BE2C (cell line): ENCODE results near the gene METTL15.

Experiments
- DNase-seq: peaks from one replicate; pipeline ENCODE4 v3.0.0-alpha.2; 2020
- H3K27me3 ChIP-seq: fragments of 250-450 bp; sonication (Bioruptor Pico); 2 replicates; pipeline ENCODE4 v1.5.1; 2020; ENCODE audit warnings: mild to moderate bottlenecking
- H3K36me3 ChIP-seq: fragments of 250-450 bp; sonication (Bioruptor Pico); 2 replicates; pipeline ENCODE4 v1.5.1; 2020; ENCODE audit warnings: mild to moderate bottlenecking
- H3K4me1 ChIP-seq: fragments of 250-450 bp; sonication (Bioruptor Pico); 2 replicates; pipeline ENCODE4 v1.5.1; 2020
- H3K4me3 ChIP-seq: 2 replicates; pipeline ENCODE4 v1.5.1; 2011; ENCODE audit warnings: low read depth, low read length
- H3K9me3 ChIP-seq: fragments of 250-450 bp; sonication (Bioruptor Pico); 2 replicates; pipeline ENCODE4 v1.5.1; 2020
- CTCF ChIP-seq: IDR thresholded peaks from 2 replicates; pipeline ENCODE4 v1.5.1; 2012; ENCODE audit warnings: mild to moderate bottlenecking, low read depth, low read length

METTL15 gene

GRCh38 chr11:28223577-28223976 lies 115.4 kb downstream of the METTL15 start:
- TF ChIP-seq CTCF: no peak
- no peak for DNase-seq
- Histone ChIP-seq H3K4me3 (no peak overlapping the region), H3K9me3 (no peaks in the 10 kb centered on the region), H3K27me3 (no peaks in the 10 kb centered on the region), H3K4me1 (no peaks in the 10 kb centered on the region), H3K36me3 (no peaks in the 10 kb centered on the region)

DNA sequence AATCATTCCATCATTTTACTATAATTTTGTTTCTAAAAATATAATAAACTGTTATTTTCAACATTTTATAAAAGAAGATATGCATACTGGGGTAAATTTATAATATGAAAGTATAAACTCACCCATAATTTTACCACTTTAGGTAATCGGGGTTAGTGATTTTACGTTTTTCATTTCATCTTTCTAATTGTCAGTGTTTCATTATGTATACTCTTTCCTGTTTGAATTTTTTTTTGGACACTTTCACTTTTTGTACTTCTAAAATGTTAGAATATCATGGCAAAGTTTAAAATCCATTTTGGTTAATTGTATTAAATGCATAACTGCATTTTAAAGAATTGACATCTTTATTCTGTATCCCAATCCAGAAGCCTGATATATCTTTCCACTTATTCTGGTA lies 115.8 kb downstream of the METTL15 start:
- Histone ChIP-seq H3K9me3 (no peaks in the 10 kb centered on the region), H3K27me3 (no peaks in the 10 kb centered on the region), H3K4me1 (no peaks in the 10 kb centered on the region), H3K4me3 (no peak overlapping the region), H3K36me3 (no peaks in the 10 kb centered on the region)
- no peak for TF ChIP-seq CTCF
- no peak for DNase-seq

- Histone ChIP-seq H3K4me1 (no peaks in the 10 kb centered on the region), H3K4me3 (no peak overlapping the region), H3K27me3 (no peaks in the 10 kb centered on the region), H3K36me3 (no peaks in the 10 kb centered on the region), H3K9me3 (no peaks in the 10 kb centered on the region)
- no peak for DNase-seq
- TF ChIP-seq CTCF: no peak
Measured at GRCh38 chr11:28227460-28227859, 119.3 kb downstream of the METTL15 start.

- no peak for DNase-seq
- Histone ChIP-seq H3K4me3 (no peak overlapping the region), H3K4me1 (no peaks in the 10 kb centered on the region), H3K27me3 (no peaks in the 10 kb centered on the region), H3K36me3 (no peaks in the 10 kb centered on the region), H3K9me3 (no peaks in the 10 kb centered on the region)
- TF ChIP-seq CTCF: no peak
Measured at GRCh38 chr11:28228196-28228895, 120.2 kb downstream of the METTL15 start.

DNA sequence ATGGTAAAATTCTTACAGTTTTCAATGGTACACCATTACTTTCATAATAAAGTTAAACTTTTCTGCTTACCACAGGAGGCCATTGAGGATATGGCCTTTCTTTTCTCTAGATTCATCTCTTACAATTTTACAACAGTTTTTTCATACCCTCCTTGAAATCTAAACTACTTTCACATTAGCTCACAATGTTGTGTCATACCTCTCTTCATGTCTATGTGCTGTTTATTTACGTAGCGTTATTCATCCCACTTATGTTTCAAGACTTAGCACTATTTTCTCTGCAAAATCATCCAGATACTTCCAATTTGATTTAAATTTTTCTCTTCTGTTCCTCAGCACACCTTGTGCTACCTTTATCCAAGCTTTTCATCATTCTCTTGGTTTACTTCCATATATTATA lies 123.3 kb downstream of the METTL15 start:
- no peak overlapping the region for H3K4me3 ChIP-seq
- no peaks in the 10 kb centered on the region for H3K27me3 ChIP-seq
- H3K36me3 ChIP-seq: no peaks in the 10 kb centered on the region
- H3K4me1 ChIP-seq: no peaks in the 10 kb centered on the region
- no peak for DNase-seq
- no peak for TF ChIP-seq CTCF
- no peaks in the 10 kb centered on the region for H3K9me3 ChIP-seq

GRCh38 chr11:28232649-28233048 lies 124.5 kb downstream of the METTL15 start:
- Histone ChIP-seq H3K27me3 (no peaks in the 10 kb centered on the region), H3K36me3 (no peaks in the 10 kb centered on the region), H3K4me1 (no peaks in the 10 kb centered on the region), H3K9me3 (no peaks in the 10 kb centered on the region), H3K4me3 (no peak overlapping the region)
- DNase-seq: no peak
- TF ChIP-seq CTCF: no peak
